Transverse colon (tissue), 3 donors: ENCODE measurements around the gene ZNF189.

Experiments used
- POLR2A ChIP-seq: fragments of 450-650 bp; IDR thresholded peaks from one replicate; pipeline ENCODE4 v1.6.1; 2016; ENCODE audit warnings: antibody characterized with exemption, mild to moderate bottlenecking, moderate library complexity
- TF ChIP-seq, protein P1 (sequence below), 5 experiments: fragments of 200-600 bp in 3 of 5; fragments of 450-650 bp in 2 of 5; sonication (generic) in 3 of 5; IDR thresholded peaks; 1 replicate in 2 of 5; 2 replicates in 3 of 5; pipeline ENCODE4 v1.5.1; 2016 to 2017; ENCODE audit warnings: antibody characterized with exemption in 5 of 5, inconsistent platforms in 3 of 5, mild to moderate bottlenecking in 2 of 5, moderate library complexity in 1 of 5

DNA sequence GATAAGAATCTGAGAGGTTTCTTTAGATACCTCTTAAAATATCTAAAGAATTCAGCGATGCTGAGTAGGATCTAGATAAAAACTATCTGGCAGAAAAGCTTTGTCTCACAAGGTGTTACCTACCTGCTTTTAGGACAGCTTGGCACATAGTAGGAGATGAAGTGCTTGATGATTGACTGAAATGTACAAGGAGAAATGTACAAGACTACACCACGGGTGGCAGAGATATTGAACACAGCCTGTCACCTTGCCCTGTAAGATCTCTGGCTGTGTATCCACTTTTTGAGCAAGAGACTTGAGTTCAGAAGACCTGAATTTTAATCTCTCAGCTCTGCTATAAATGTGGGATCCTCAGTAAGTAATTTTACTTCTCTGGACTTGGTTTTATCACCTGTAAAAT is 21.2 kb downstream of the ZNF189 start:
- TF ChIP-seq POLR2A: no peak
- TF ChIP-seq, protein P1, sequence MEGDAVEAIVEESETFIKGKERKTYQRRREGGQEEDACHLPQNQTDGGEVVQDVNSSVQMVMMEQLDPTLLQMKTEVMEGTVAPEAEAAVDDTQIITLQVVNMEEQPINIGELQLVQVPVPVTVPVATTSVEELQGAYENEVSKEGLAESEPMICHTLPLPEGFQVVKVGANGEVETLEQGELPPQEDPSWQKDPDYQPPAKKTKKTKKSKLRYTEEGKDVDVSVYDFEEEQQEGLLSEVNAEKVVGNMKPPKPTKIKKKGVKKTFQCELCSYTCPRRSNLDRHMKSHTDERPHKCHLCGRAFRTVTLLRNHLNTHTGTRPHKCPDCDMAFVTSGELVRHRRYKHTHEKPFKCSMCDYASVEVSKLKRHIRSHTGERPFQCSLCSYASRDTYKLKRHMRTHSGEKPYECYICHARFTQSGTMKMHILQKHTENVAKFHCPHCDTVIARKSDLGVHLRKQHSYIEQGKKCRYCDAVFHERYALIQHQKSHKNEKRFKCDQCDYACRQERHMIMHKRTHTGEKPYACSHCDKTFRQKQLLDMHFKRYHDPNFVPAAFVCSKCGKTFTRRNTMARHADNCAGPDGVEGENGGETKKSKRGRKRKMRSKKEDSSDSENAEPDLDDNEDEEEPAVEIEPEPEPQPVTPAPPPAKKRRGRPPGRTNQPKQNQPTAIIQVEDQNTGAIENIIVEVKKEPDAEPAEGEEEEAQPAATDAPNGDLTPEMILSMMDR (IDR thresholded peaks at IDR 0.05): no peak
